HL-60 (cell line): ENCODE measurements around the gene GAS6.

Source experiments
- DNase-seq, 2 experiments: peaks; one replicate each; pipeline ENCODE4 v3.0.0-alpha.2; 2010 to 2020; ENCODE audit warnings: low read depth in 1 of 2, low spot score in 1 of 2
- H3K27ac ChIP-seq: fragments of 250-450 bp; sonication (Bioruptor Pico); replicated peaks from 2 replicates; pipeline ENCODE4 v1.5.1; 2020; ENCODE audit warnings: mild to moderate bottlenecking, moderate library complexity
- H3K27me3 ChIP-seq: fragments of 250-450 bp; sonication (Bioruptor Pico); 2 replicates; pipeline ENCODE4 v1.5.1; 2021; ENCODE audit warnings: mild to moderate bottlenecking, moderate library complexity; ENCODE audit not compliant: insufficient read depth, poor library complexity, severe bottlenecking
- H3K4me3 ChIP-seq: replicated peaks from 2 replicates; pipeline ENCODE4 v1.5.1; 2011; ENCODE audit warnings: mild to moderate bottlenecking, control low read depth, low read length; ENCODE audit not compliant: insufficient read depth
- GABPA ChIP-seq: IDR thresholded peaks from 2 replicates; pipeline ENCODE4 v1.6.1; 2012; ENCODE audit warnings: low read depth
- POLR2AphosphoS5 ChIP-seq: IDR thresholded peaks from 2 replicates; pipeline ENCODE4 v1.6.1; 2012; ENCODE audit warnings: low read depth
- SPI1 ChIP-seq: IDR thresholded peaks from 2 replicates; pipeline ENCODE4 v1.6.1; 2012; ENCODE audit warnings: low read depth, mild to moderate bottlenecking, borderline replicate concordance
- TF ChIP-seq, protein P1 (sequence below): IDR thresholded peaks from 2 replicates; pipeline ENCODE4 v1.6.1; 2012; ENCODE audit warnings: low read depth; ENCODE audit not compliant: insufficient replicate concordance
- TF ChIP-seq, protein P2 (sequence below): IDR thresholded peaks from one replicate; pipeline ENCODE4 v1.5.1; 2011; ENCODE audit warnings: low read length, control low read depth, inconsistent platforms; ENCODE audit not compliant: insufficient read depth

GAS6 gene

DNA sequence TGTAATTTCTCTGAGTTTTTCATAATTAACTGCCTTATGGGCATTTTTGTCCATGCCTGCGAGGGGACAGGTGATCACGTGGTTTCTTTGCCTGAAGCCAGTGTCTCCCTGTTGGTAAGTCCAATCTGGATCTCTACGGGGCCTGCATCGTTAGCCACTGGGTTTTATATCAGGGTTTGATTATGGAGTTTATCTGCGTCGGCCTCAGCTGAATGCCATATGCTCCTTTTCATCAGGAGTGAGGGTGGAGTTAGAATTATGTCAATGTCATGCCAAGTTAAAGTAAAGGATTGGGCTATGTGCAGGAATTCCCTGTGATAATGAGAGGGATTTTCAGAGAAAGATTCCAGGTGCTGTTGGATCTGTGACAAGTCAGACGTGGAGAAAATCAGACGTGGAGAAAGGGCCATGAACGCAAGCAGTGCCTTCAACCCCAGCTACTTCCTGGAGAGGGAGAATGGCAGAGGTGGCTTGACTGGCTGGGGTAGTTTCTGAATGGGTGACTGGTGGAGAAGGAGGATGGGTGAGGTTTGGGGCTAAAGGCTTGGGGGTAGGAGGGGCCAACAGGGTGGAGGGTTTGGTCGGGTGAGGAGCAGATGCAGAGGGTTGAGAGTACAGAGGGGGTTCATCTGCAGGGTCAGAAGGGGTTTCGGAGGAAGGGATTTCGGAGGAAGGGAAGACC lies 80.5 kb downstream of the GAS6 start:
- no peak for DNase-seq
- Histone ChIP-seq H3K27me3 (no peaks in the 10 kb centered on the region), H3K27ac (no peak overlapping the region), H3K4me3 (no peak overlapping the region)
- TF ChIP-seq GABPA (no peak), SPI1 (no peak), POLR2AphosphoS5 (no peak)
- TF ChIP-seq, protein P1, sequence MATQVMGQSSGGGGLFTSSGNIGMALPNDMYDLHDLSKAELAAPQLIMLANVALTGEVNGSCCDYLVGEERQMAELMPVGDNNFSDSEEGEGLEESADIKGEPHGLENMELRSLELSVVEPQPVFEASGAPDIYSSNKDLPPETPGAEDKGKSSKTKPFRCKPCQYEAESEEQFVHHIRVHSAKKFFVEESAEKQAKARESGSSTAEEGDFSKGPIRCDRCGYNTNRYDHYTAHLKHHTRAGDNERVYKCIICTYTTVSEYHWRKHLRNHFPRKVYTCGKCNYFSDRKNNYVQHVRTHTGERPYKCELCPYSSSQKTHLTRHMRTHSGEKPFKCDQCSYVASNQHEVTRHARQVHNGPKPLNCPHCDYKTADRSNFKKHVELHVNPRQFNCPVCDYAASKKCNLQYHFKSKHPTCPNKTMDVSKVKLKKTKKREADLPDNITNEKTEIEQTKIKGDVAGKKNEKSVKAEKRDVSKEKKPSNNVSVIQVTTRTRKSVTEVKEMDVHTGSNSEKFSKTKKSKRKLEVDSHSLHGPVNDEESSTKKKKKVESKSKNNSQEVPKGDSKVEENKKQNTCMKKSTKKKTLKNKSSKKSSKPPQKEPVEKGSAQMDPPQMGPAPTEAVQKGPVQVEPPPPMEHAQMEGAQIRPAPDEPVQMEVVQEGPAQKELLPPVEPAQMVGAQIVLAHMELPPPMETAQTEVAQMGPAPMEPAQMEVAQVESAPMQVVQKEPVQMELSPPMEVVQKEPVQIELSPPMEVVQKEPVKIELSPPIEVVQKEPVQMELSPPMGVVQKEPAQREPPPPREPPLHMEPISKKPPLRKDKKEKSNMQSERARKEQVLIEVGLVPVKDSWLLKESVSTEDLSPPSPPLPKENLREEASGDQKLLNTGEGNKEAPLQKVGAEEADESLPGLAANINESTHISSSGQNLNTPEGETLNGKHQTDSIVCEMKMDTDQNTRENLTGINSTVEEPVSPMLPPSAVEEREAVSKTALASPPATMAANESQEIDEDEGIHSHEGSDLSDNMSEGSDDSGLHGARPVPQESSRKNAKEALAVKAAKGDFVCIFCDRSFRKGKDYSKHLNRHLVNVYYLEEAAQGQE = no peak
- TF ChIP-seq, protein P2, sequence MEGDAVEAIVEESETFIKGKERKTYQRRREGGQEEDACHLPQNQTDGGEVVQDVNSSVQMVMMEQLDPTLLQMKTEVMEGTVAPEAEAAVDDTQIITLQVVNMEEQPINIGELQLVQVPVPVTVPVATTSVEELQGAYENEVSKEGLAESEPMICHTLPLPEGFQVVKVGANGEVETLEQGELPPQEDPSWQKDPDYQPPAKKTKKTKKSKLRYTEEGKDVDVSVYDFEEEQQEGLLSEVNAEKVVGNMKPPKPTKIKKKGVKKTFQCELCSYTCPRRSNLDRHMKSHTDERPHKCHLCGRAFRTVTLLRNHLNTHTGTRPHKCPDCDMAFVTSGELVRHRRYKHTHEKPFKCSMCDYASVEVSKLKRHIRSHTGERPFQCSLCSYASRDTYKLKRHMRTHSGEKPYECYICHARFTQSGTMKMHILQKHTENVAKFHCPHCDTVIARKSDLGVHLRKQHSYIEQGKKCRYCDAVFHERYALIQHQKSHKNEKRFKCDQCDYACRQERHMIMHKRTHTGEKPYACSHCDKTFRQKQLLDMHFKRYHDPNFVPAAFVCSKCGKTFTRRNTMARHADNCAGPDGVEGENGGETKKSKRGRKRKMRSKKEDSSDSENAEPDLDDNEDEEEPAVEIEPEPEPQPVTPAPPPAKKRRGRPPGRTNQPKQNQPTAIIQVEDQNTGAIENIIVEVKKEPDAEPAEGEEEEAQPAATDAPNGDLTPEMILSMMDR = no peak

DNA sequence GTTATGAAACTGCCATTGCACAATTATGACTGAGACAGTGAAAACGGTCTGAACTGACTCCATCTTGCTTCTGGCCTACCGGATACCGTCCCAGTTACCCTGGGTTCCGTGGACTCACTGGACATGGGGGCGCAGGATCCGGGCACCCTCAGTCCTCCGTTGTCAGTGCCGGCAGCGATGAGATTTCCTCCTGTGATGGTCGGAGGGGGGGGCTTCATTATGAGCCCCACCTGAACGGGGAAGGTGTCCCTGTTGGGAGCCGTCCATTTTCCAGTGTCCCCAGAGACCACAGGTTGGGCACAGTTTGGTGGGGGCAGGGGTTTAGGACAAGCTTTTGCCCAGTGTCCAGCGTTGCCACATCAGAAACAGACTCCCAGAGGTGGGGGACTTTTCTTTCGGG lies 81.4 kb downstream of the GAS6 start:
- Histone ChIP-seq H3K27me3 (no peaks in the 10 kb centered on the region), H3K27ac (no peak overlapping the region), H3K4me3 (no peak overlapping the region)
- DNase-seq = no peak
- TF ChIP-seq, protein P2 = no peak
- TF ChIP-seq, protein P1 = no peak
- no peak for TF ChIP-seq GABPA
- TF ChIP-seq POLR2AphosphoS5 = no peak
- no peak for TF ChIP-seq SPI1

DNA sequence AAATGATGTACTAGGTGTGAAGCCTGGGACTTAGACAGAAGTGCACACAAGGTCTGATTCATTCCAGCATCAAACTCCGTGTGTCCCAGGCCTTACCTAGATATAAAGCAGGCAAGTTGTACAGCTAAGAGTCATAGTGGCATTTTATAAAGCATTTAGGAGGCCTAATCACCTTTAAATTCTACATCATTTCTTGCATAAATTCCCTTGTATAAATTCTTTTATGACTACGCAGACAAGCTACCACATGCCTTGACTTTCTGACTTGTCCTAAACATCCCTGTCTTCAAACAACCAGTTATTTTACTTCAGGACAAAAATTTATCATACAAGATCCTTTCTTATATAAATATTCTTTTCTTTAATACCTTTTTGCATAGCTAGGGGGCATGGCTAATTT lies 82.3 kb downstream of the GAS6 start:
- DNase-seq = no peak
- Histone ChIP-seq H3K27ac (no peak overlapping the region), H3K4me3 (no peak overlapping the region), H3K27me3 (no peaks in the 10 kb centered on the region)
- TF ChIP-seq, protein P1 = no peak
- TF ChIP-seq GABPA = no peak
- TF ChIP-seq POLR2AphosphoS5 = no peak
- TF ChIP-seq SPI1 = no peak
- TF ChIP-seq, protein P2 = no peak
